ENCODE results near the gene ARPC3. TPM values are rescaled to one million over a fixed set of nuclear protein-coding genes. Genes with fewer than 3 reads are reported as not detected.
A peak's percentile ranks its signal among the peaks of the same experiment; 100 is the strongest.

The ARPC3 gene
- 100 to 1,000 TPM; 191 to 203 TPM for total RNA-seq
- polyA plus RNA-seq = 100 to 1,000 TPM; 681 to 809 TPM

- Histone ChIP-seq H3K4me1 (ENCODE audit: insufficient read depth, low read length) (peaks cover 34% of the 10 kb centered on the region), H3K27ac (ENCODE audit: low read depth, low read length) (peak within 1 kb of the TSS; percentile 97), H3K9me3 (ENCODE audit: control insufficient read depth in 1 of 2, low read length in 2 of 2) (no peaks in the 10 kb centered on the region), H3K36me3 (ENCODE audit: insufficient read depth, low read length) (peaks cover 6% of the 10 kb centered on the region), H3K4me3 (ENCODE audit: low read length in 2 of 2) (peak within 1 kb of the TSS; percentile 76 to 90), H3K27me3 (ENCODE audit: insufficient read depth, low read length) (no peaks in the 10 kb centered on the region)
- intact Hi-C loops (cut with micrococcal nuclease) = loop anchor here (1.0 to 5.0 kb wide), 9 partner anchors 18 to 438 kb away; partner anchors contain the start of genes ATP2A2, FAM216A, GPN3 and RAD9B
- Mint-ChIP-seq H3K27ac (peak within 1 kb of the TSS; percentile 99 to 100 (median 99)), H3K27me3 (no peaks in the 10 kb centered on the region), H3K36me3 (peaks cover 18 to 40% of the 10 kb centered on the region in 2 donors), H3K4me3 (peak within 1 kb of the TSS; percentile 99 to 100 (median 100)), H3K9me3 (peaks cover 0 to 6% (median 0%) of the 10 kb centered on the region in 8 donors), H3K4me1 (peaks cover 17 to 47% (median 38%) of the 10 kb centered on the region in 4 donors)
- CTCF ChIA-PET (ENCODE audit: partially characterized antibody) = interaction anchor here (0.6 to 8.9 kb wide), 38 partner anchors 9 to 440 kb away, joined by 3 to 140 read pairs (median 4); partner anchors contain the start of genes ANAPC7, FAM216A, GPN3 and RAD9B
- POLR2A ChIA-PET (ENCODE audit: partially characterized antibody) = interaction anchor here (0.6 to 6.2 kb wide), 42 partner anchors 8 to 1352 kb away, joined by 3 to 143 read pairs (median 4); partner anchors contain the start of genes ANAPC7, ANKRD13A, FAM216A and GPN3
- DNase-seq = peak; percentile 94 to 96 (median 94)
Observed at GRCh38 chr12:110449799-110450497, at the start of gene ARPC3. ARPC3 (minus strand) TSS chr12:110450337; CDS start chr12:110450260, 77 bp downstream.

- H3K27ac Mint-ChIP-seq = peak overlapping the region in 6 of 7 donors; percentile 7 to 81 (median 66)
- peak overlapping the region in 6 of 8 donors; percentile 3 to 75 (median 54) for H3K4me3 Mint-ChIP-seq
- Histone ChIP-seq H3K4me1 (ENCODE audit: insufficient read depth, low read length) (peaks cover 35% of the 10 kb centered on the region), H3K4me3 (ENCODE audit: low read length in 2 of 2) (no peak overlapping the region), H3K36me3 (ENCODE audit: insufficient read depth, low read length) (peaks cover 11% of the 10 kb centered on the region), H3K27ac (ENCODE audit: low read depth, low read length) (no peak overlapping the region), H3K27me3 (ENCODE audit: insufficient read depth, low read length) (no peaks in the 10 kb centered on the region), H3K9me3 (ENCODE audit: control insufficient read depth in 1 of 2, low read length in 2 of 2) (no peaks in the 10 kb centered on the region)
- H3K36me3 Mint-ChIP-seq = peaks cover 11 to 30% of the 10 kb centered on the region in 2 donors
- no peak for DNase-seq
- H3K4me1 Mint-ChIP-seq = peaks cover 21 to 48% (median 33%) of the 10 kb centered on the region in 4 donors
- H3K9me3 Mint-ChIP-seq = peaks cover 0 to 2% (median 0%) of the 10 kb centered on the region in 8 donors
- CTCF ChIA-PET (ENCODE audit: partially characterized antibody) = interaction anchor here (1.0 to 7.2 kb wide), 4 partner anchors 30 to 101 kb away, joined by 5 to 43 read pairs (median 6); partner anchors contain the start of genes FAM216A and GPN3
- no peaks in the 10 kb centered on the region for H3K27me3 Mint-ChIP-seq
- intact Hi-C loops (cut with micrococcal nuclease) = no loop called here
- POLR2A ChIA-PET (ENCODE audit: partially characterized antibody) = interaction anchor here (0.7 to 5.0 kb wide), 2 partner anchors 17 to 30 kb away, joined by 8 to 74 read pairs; partner anchors contain the start of genes FAM216A and GPN3
Observed at GRCh38 chr12:110498984-110499706, 49.0 kb upstream of the ARPC3 start.

DNA sequence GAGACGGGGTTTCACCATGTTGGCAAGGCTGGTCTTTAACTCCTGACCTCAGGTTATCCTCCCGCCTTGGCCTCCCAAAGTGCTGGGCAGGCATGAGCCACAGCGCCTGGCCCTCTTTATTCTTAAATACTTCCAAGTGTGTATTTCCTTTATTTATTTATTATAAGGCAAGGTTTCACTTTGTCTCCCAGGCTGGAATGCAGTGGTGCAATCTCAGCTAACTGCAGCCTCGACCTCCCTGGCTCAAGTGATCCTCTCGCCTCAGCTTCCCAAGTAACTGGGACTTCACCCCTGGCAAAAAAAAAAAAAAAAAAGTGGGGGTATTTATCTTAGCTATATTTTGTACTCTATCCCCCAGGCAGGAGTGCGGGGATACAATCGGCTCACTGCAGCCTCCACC lies 25.3 kb upstream of the ARPC3 start:
- no peak overlapping the region for H3K4me3 Mint-ChIP-seq
- H3K27me3 ChIP-seq (ENCODE audit: insufficient read depth, low read length) = no peaks in the 10 kb centered on the region
- H3K9me3 Mint-ChIP-seq = no peaks in the 10 kb centered on the region
- POLR2A ChIA-PET (ENCODE audit: partially characterized antibody) = no interaction called here
- H3K27ac Mint-ChIP-seq = no peak overlapping the region
- no peak for DNase-seq
- intact Hi-C loops (cut with micrococcal nuclease) = no loop called here
- H3K9me3 ChIP-seq (ENCODE audit: control insufficient read depth in 1 of 2, low read length in 2 of 2) = no peaks in the 10 kb centered on the region
- H3K27ac ChIP-seq (ENCODE audit: low read depth, low read length) = no peak overlapping the region
- H3K4me1 Mint-ChIP-seq = peaks cover 0 to 2% (median under 1%) of the 10 kb centered on the region in 4 donors
- H3K27me3 Mint-ChIP-seq = no peaks in the 10 kb centered on the region
- peaks cover 0 to 2% of the 10 kb centered on the region in 2 donors for H3K36me3 Mint-ChIP-seq
- H3K4me3 ChIP-seq (ENCODE audit: low read length in 2 of 2) = no peak overlapping the region
- H3K4me1 ChIP-seq (ENCODE audit: insufficient read depth, low read length) = no peaks in the 10 kb centered on the region
- H3K36me3 ChIP-seq (ENCODE audit: insufficient read depth, low read length) = no peaks in the 10 kb centered on the region
- CTCF ChIA-PET (ENCODE audit: partially characterized antibody) = interaction anchor here (0.7 to 2.2 kb wide), 4 partner anchors 10 to 125 kb away, joined by 3 to 6 read pairs (median 4); no protein-coding TSS in a partner anchor

DNA sequence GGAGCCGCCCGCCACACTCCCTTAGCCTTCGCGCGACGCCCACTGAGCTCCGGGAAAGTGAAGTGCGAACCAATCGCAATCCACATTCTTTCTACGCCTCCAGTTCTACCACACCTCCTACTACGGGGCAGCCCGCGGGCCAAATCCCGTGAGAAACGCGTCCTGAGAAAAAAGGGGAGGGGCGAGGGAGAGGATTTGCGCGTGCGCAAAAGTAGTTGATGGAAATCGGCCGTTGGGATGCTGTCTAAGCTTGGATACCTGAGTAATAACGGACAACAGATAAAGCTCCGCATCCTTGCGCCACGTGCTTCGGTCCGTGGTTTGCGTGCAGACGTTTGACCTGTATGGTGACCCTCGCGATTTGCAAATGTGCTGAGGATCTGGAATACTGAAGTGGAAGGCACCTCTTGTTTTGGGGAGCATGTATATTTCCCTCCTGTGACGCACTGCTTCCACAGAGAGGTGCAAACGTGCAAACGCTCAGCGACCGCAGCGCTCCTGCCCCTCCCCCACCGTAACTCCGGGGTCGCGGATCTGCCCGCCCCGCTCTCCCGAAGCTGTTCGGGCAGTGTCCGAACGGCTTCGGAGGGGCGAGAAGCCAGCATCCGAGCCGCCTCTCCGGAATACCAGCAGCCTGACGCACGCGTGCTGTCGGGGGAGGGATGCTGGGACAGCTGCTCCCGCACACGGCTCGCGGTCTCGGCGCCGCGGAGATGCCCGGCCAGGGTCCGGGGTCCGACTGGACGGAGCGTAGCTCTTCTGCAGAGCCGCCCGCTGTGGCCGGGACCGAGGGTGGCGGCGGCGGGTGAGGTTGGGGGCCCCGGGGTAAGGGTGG lies 18.3 kb upstream of the ARPC3 start, which contains the start of the genes FAM216A and GPN3:
Gene FAM216A (plus strand): TSS at position 632 of the 835 bp plus-strand sequence. CDS start 31 bp downstream, at position 663.
Gene GPN3 (minus strand): TSS at position 44 of the 835 bp plus-strand sequence. CDS start 54 bp downstream, outside the sequence.
- ChIA-PET CTCF (ENCODE audit: partially characterized antibody) (interaction anchor here (0.6 to 13.2 kb wide), 25 partner anchors 10 to 436 kb away, joined by 3 to 139 read pairs (median 5); partner anchors contain the start of genes ARPC3, RAD9B, TCTN1 and VPS29), POLR2A (ENCODE audit: partially characterized antibody) (interaction anchor here (0.7 to 5.7 kb wide), 39 partner anchors 9 to 1374 kb away, joined by 3 to 143 read pairs (median 4); partner anchors contain the start of genes ACAD10, ANAPC7, ARPC3 and ATP2A2)
- Histone ChIP-seq H3K9me3 (ENCODE audit: control insufficient read depth in 1 of 2, low read length in 2 of 2) (no peaks in the 10 kb centered on the region), H3K27ac (ENCODE audit: low read depth, low read length) (peak within 1 kb of the TSS; percentile 75), H3K4me1 (ENCODE audit: insufficient read depth, low read length) (peaks cover 25% of the 10 kb centered on the region), H3K36me3 (ENCODE audit: insufficient read depth, low read length) (peaks cover 6% of the 10 kb centered on the region), H3K4me3 (ENCODE audit: low read length in 2 of 2) (peak within 1 kb of the TSS; percentile 93 to 97), H3K27me3 (ENCODE audit: insufficient read depth, low read length) (no peaks in the 10 kb centered on the region)
- peak within 1 kb of the TSS; percentile 91 to 98 (median 96) for H3K27ac Mint-ChIP-seq
- no peaks in the 10 kb centered on the region for H3K27me3 Mint-ChIP-seq
- intact Hi-C loops (cut with micrococcal nuclease) = loop anchor here (1.0 to 2.0 kb wide), 8 partner anchors 18 to 358 kb away; partner anchors contain the start of genes ARPC3, PPP1CC, PPTC7 and RAD9B
- DNase-seq = peak; percentile 97 to 98 (median 98)
- peaks cover 17 to 45% (median 34%) of the 10 kb centered on the region in 4 donors for H3K4me1 Mint-ChIP-seq
- peak within 1 kb of the TSS; percentile 96 to 100 (median 98) for H3K4me3 Mint-ChIP-seq
- H3K36me3 Mint-ChIP-seq = peaks cover 7 to 18% of the 10 kb centered on the region in 2 donors
- H3K9me3 Mint-ChIP-seq = no peaks in the 10 kb centered on the region

GRCh38 chr12:110467847-110468213 lies 17.7 kb upstream of the ARPC3 start:
- Histone ChIP-seq H3K9me3 (ENCODE audit: control insufficient read depth in 1 of 2, low read length in 2 of 2) (no peaks in the 10 kb centered on the region), H3K4me3 (ENCODE audit: low read length in 2 of 2) (peak overlapping the region; percentile 93 to 97), H3K36me3 (ENCODE audit: insufficient read depth, low read length) (peaks cover 6% of the 10 kb centered on the region), H3K4me1 (ENCODE audit: insufficient read depth, low read length) (peaks cover 25% of the 10 kb centered on the region), H3K27ac (ENCODE audit: low read depth, low read length) (peak overlapping the region; percentile 75), H3K27me3 (ENCODE audit: insufficient read depth, low read length) (no peaks in the 10 kb centered on the region)
- H3K27me3 Mint-ChIP-seq = no peaks in the 10 kb centered on the region
- peak overlapping the region; percentile 96 to 100 (median 98) for H3K4me3 Mint-ChIP-seq
- CTCF ChIA-PET (ENCODE audit: partially characterized antibody) = interaction anchor here (0.7 to 13.2 kb wide), 15 partner anchors 9 to 435 kb away, joined by 3 to 139 read pairs (median 5); partner anchors contain the start of genes ARPC3, RAD9B and VPS29
- POLR2A ChIA-PET (ENCODE audit: partially characterized antibody) = interaction anchor here (0.7 to 5.7 kb wide), 30 partner anchors 9 to 1218 kb away, joined by 3 to 143 read pairs (median 5); partner anchors contain the start of genes ACAD10, ANAPC7, ARPC3 and ATP2A2
- no peak for DNase-seq
- H3K9me3 Mint-ChIP-seq = no peaks in the 10 kb centered on the region
- peak overlapping the region; percentile 91 to 98 (median 96) for H3K27ac Mint-ChIP-seq
- peaks cover 17 to 45% (median 34%) of the 10 kb centered on the region in 4 donors for H3K4me1 Mint-ChIP-seq
- intact Hi-C loops (cut with micrococcal nuclease) = loop anchor here (1.0 to 2.0 kb wide), 5 partner anchors 18 to 274 kb away; partner anchors contain the start of genes ARPC3, PPP1CC, RAD9B and TCTN1
- H3K36me3 Mint-ChIP-seq = peaks cover 7 to 20% of the 10 kb centered on the region in 2 donors

Data from CD4-positive, alpha-beta memory T cell (primary cell).